ENCODE results near the gene ANKRD29. TPM values are rescaled to one million over a fixed set of nuclear protein-coding genes. Genes with fewer than 3 reads are reported as not detected.
A peak's percentile ranks its signal among the peaks of the same experiment; 100 is the strongest.

ANKRD29 gene
- total and polyA plus RNA-seq, 10 of the 15 experiments (the other 5 are each of a cell fraction or from before 2014, with no cell fraction given): 0.53 to 9.2 (median 1.6) TPM

- in situ Hi-C loops (cut with MboI): loop anchor here (5.0 kb wide), 1 partner anchor 66 kb away; no protein-coding TSS in a partner anchor
Observed at GRCh38 chr18:23583071-23583865, 79.4 kb downstream of the ANKRD29 start.

More at GRCh38 chr18:23583071-23583865, 79.4 kb downstream of the ANKRD29 start:
- H2AFZ ChIP-seq (ENCODE audit: control insufficient read depth, low read depth, low read length): no peak overlapping the region
- no TSS peak for BruUV-seq (replicated peaks)
- H4K20me1 ChIP-seq (ENCODE audit: control insufficient read depth, insufficient read depth): no peaks in the 10 kb centered on the region
- RAD21 ChIA-PET (ENCODE audit: unreplicated experiment): interaction anchor here (1.0 to 1.8 kb wide), 3 partner anchors 31 to 120 kb away, joined by 3 to 5 read pairs (median 4); no protein-coding TSS in a partner anchor
- DNase-seq (ENCODE audit: low read depth, low spot score) (no peak), ATAC-seq (no peak), FAIRE-seq (no peak)
- POLR2A ChIA-PET: interaction anchor here (0.6 to 2.8 kb wide), 4 partner anchors 35 to 146 kb away, joined by 3 to 33 read pairs (median 6); a partner anchor contains a TSS
- TF ChIP-seq ZNF384 (IDR thresholded peaks at IDR 0.05; ENCODE audit: borderline replicate concordance, low read depth, low read length) (no peak), NR2F1 (conservative IDR thresholded peaks at IDR 0.05) (peak; percentile 45; the same call in 1 of the 2 replicates), NR2C1 (IDR thresholded peaks at IDR 0.05) (peak; percentile 26; the same call in 1 of the 2 replicates), SREBF2 (IDR thresholded peaks at IDR 0.05; ENCODE audit: low read length) (no peak), SIN3A (IDR thresholded peaks at IDR 0.05; ENCODE audit: low read depth, low read length) (no peak), MYB (IDR thresholded peaks at IDR 0.05; ENCODE audit: borderline replicate concordance, low read depth, low read length) (no peak)
- no peaks in the 10 kb centered on the region for H3K9me3 ChIP-seq (replicated peaks; ENCODE audit: control insufficient read depth, insufficient read depth, low read length)
- no peaks in the 10 kb centered on the region for H3K27me3 ChIP-seq (replicated peaks in 1 of 2; ENCODE audit: control insufficient read depth in 2 of 2, insufficient read depth in 2 of 2, low read length in 1 of 2)
- CTCF ChIA-PET: interaction anchor here (1.3 to 4.2 kb wide), 8 partner anchors 14 to 228 kb away, joined by 3 to 27 read pairs (median 13); no protein-coding TSS in a partner anchor
- 96% methylated on average over 5 of the region's 5 CpGs for WGBS (ENCODE audit: insufficient coverage, insufficient replicate concordance, low lambda C conversion rate, missing lambda C conversion rate)
- intact Hi-C loops (cut with micrococcal nuclease; ENCODE audit: unreplicated experiment): loop anchor here (5.0 kb wide), 1 partner anchor 41 kb away; no protein-coding TSS in a partner anchor
- SMC1A ChIA-PET (ENCODE audit: uncharacterized antibody, unreplicated experiment): interaction anchor here (1.3 to 3.2 kb wide), 6 partner anchors 10 to 228 kb away, joined by 3 to 28 read pairs (median 5); no protein-coding TSS in a partner anchor
- H3K36me3 ChIP-seq (ENCODE audit: control insufficient read depth in 2 of 2, insufficient read depth in 2 of 2, low read length in 1 of 2): peaks cover 0 to under 1% of the 10 kb centered on the region in 2 experiments; a peak in 1 of 4 replicates
- H3K4me1 ChIP-seq (ENCODE audit: control insufficient read depth, insufficient read depth, low read length): peaks cover 18% of the 10 kb centered on the region
- H3K9ac ChIP-seq (ENCODE audit: control insufficient read depth, insufficient read depth, low read length): no peak overlapping the region; the same call in 1 of the 2 replicates
- H3K27ac ChIP-seq (ENCODE audit: control insufficient read depth, insufficient read depth): peak overlapping the region; percentile 34; the same call in 1 of the 2 replicates
- peak overlapping the region; percentile 16; the same call in 1 of the 2 replicates for H3K4me3 ChIP-seq
- peak overlapping the region; percentile 45 for H3K4me2 ChIP-seq (ENCODE audit: control insufficient read depth, insufficient read depth)
- H3K79me2 ChIP-seq (ENCODE audit: control insufficient read depth, insufficient read depth, low read length): peaks cover 47% of the 10 kb centered on the region
